ENCODE measurements around the gene TUT7.
"Not testable (repeated sequence)": the region's sequence is repeated elsewhere in the genome, so short reads cannot be mapped to it uniquely, and the experiment has no call there.

TUT7 gene

DNA sequence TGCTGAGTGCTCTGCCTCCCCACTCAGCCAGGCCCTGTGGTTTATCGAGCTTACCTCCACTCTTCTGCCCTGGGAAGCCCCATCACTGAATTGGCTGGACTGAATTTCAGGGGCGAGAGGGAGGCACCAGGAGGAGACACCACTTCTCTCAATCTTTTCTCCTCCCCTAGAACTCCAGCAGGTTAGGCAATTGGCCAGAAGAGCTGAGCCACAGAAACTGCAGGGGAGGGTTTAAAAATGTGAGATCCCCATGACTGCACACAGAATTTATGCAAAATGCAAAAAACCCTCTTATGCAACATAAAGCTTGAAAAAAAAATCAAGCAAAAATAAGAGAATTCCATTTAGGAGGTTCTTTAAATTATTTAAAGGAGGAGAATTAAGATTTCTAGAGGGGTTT is 29.9 kb downstream of the TUT7 start:
- TF ChIP-seq, protein P1, sequence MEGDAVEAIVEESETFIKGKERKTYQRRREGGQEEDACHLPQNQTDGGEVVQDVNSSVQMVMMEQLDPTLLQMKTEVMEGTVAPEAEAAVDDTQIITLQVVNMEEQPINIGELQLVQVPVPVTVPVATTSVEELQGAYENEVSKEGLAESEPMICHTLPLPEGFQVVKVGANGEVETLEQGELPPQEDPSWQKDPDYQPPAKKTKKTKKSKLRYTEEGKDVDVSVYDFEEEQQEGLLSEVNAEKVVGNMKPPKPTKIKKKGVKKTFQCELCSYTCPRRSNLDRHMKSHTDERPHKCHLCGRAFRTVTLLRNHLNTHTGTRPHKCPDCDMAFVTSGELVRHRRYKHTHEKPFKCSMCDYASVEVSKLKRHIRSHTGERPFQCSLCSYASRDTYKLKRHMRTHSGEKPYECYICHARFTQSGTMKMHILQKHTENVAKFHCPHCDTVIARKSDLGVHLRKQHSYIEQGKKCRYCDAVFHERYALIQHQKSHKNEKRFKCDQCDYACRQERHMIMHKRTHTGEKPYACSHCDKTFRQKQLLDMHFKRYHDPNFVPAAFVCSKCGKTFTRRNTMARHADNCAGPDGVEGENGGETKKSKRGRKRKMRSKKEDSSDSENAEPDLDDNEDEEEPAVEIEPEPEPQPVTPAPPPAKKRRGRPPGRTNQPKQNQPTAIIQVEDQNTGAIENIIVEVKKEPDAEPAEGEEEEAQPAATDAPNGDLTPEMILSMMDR (IDR thresholded peaks at IDR 0.05; ENCODE audit: insufficient read depth, low read length, poor library complexity, severe bottlenecking), result no peak
- no peaks in the 10 kb centered on the region for H3K27me3 ChIP-seq (replicated peaks; ENCODE audit: control insufficient read depth, insufficient read depth, low read length)
- H3K4me3 ChIP-seq (replicated peaks; ENCODE audit: low read depth, low read length), result no peak overlapping the region
- DNase-seq (ENCODE audit: extremely low read depth, insufficient read length), result no peak
- peaks cover 23% of the 10 kb centered on the region for H3K36me3 ChIP-seq (ENCODE audit: control insufficient read depth, insufficient read depth, low read length)

DNA sequence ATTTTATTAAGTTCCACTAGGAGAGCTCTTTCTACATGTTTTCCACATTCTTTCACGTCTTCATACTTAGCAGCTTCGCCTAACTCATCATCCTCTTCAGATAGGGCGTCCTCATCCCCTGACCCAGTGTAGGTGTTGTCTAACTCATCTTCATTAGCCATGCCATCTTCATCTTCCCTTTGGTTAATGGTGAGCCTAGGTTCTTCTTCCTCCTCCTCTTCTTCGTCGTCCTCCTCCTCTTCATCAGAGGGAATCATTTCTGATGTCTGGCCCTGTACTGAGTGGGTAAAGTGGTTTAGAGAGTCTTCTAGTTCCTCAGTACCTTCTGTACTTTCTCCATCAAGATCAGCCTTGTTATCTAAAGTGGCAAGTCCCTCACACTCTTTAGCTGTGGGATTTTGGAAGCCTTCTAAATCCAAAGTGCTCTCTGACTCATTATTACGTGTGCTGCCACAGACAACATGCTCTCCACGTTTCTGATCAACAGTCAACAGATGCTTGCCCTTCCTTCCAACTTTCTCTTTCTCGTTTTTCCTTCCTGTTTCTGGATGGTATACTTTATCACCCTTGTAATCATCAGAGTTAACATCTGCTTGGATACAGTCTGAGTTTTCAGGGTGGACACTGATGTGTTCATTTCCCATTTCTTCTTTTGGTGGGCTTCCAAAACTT is 31.1 kb downstream of the TUT7 start:
- peaks cover 26% of the 10 kb centered on the region for H3K36me3 ChIP-seq (ENCODE audit: control insufficient read depth, insufficient read depth, low read length)
- DNase-seq (ENCODE audit: extremely low read depth, insufficient read length), result no peak
- no peak overlapping the region for H3K4me3 ChIP-seq (replicated peaks; ENCODE audit: low read depth, low read length)

DNA sequence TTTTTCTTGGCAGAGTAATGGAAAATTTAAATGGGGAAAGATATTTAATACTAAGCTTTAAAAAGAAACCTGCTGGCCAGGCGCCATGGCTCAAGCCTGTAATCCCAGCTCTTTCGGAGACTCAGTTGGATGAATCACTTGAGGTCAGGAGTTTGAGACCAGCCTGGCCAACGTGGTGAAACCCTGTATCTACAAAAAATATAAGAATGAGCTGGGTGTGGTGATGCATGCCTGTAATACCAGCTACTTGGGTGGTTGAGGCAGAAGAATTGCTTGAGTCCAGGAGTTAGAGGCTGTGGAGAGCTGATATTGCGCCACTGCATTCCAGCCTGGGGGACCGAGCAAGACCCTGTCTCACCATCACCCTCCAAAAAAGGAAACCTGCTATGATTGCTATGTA is 32.8 kb downstream of the TUT7 start:
- Histone ChIP-seq H3K27me3 (replicated peaks; ENCODE audit: control insufficient read depth, insufficient read depth, low read length) (no peaks in the 10 kb centered on the region), H3K36me3 (ENCODE audit: control insufficient read depth, insufficient read depth, low read length) (peaks cover 27% of the 10 kb centered on the region), H3K4me3 (replicated peaks; ENCODE audit: low read depth, low read length) (no peak overlapping the region)
- TF ChIP-seq, protein P1 (IDR thresholded peaks at IDR 0.05; ENCODE audit: insufficient read depth, low read length, poor library complexity, severe bottlenecking), result no peak
- no peak for DNase-seq (ENCODE audit: extremely low read depth, insufficient read length)

More for the DNA sequence above, 31.1 kb downstream of the TUT7 start:
- TF ChIP-seq, protein P1 (IDR thresholded peaks at IDR 0.05; ENCODE audit: insufficient read depth, low read length, poor library complexity, severe bottlenecking), result no peak
- no peaks in the 10 kb centered on the region for H3K27me3 ChIP-seq (replicated peaks; ENCODE audit: control insufficient read depth, insufficient read depth, low read length)

DNA sequence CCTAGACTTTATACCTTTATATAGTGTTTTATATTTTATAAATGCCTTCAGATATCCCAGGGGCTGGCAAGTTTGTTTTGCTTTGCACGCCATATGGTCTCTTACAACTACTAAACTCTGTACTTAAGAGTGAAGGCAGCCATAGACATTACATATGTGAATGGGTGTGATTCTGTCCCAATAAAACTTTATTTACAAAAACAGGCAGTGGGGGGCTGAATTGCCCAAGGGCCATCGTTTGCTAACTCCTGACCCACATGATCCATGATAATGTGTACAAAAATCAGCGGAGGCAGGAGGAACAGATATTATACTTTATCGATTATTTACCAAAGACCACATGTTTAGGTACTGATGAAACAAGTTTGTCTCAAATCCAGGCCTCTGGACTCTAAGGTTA is 36.0 kb downstream of the TUT7 start:
- Histone ChIP-seq H3K27me3 (replicated peaks; ENCODE audit: control insufficient read depth, insufficient read depth, low read length) (no peaks in the 10 kb centered on the region), H3K36me3 (ENCODE audit: control insufficient read depth, insufficient read depth, low read length) (peaks cover 19% of the 10 kb centered on the region), H3K4me3 (replicated peaks; ENCODE audit: low read depth, low read length) (no peak overlapping the region)
- TF ChIP-seq, protein P1 (IDR thresholded peaks at IDR 0.05; ENCODE audit: insufficient read depth, low read length, poor library complexity, severe bottlenecking), result no peak
- DNase-seq (ENCODE audit: extremely low read depth, insufficient read length), result no peak

DNA sequence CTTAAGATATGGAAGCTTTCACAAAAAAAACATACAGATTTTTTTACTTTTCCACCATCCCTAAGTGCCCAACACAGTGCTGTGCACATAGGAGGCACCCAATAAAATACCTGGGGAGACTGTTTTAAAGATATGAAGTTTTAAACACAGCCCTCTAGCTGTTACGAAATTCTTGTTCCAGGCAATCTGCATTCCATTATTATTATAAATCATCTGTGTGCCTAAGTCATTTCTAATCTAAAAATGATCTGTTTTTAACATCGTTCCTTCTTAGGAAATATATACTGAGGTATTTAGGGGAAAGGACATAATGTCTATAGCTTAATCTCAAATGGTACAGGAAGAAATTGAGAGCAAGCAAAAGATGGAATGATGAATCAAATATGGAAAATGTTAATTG is 39.1 kb downstream of the TUT7 start:
- Histone ChIP-seq H3K4me3 (replicated peaks; ENCODE audit: low read depth, low read length) (no peak overlapping the region), H3K36me3 (ENCODE audit: control insufficient read depth, insufficient read depth, low read length) (peaks cover 17% of the 10 kb centered on the region), H3K27me3 (replicated peaks; ENCODE audit: control insufficient read depth, insufficient read depth, low read length) (no peaks in the 10 kb centered on the region)
- no peak for DNase-seq (ENCODE audit: extremely low read depth, insufficient read length)
- TF ChIP-seq, protein P1 (IDR thresholded peaks at IDR 0.05; ENCODE audit: insufficient read depth, low read length, poor library complexity, severe bottlenecking), result no peak

DNA sequence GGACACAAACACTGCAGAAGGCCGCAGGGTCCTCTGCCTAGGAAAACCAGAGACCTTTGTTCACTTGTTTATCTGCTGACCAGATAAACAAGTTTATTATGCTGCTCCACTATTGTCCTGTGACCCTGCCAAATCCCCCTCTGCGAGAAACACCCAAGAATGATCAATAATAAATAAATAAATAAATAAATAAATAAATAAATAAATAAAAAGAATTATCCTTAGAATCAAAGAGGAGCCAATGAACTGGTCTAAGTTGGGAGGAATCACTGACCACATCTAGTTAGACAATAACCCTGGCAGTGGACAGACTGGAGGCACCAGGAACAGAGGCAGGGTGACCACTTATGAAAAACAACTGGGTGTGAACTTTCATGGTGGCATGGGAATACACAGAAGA is 41.3 kb downstream of the TUT7 start:
- peaks cover 18% of the 10 kb centered on the region for H3K36me3 ChIP-seq (ENCODE audit: control insufficient read depth, insufficient read depth, low read length)
- not testable (repeated sequence) for H3K4me3 ChIP-seq (replicated peaks; ENCODE audit: low read depth, low read length); H3K27me3 ChIP-seq (replicated peaks; ENCODE audit: control insufficient read depth, insufficient read depth, low read length); DNase-seq (ENCODE audit: extremely low read depth, insufficient read length)
